Measurements from ENCODE around the gene MRPL28.

Gene MRPL28

DNA sequence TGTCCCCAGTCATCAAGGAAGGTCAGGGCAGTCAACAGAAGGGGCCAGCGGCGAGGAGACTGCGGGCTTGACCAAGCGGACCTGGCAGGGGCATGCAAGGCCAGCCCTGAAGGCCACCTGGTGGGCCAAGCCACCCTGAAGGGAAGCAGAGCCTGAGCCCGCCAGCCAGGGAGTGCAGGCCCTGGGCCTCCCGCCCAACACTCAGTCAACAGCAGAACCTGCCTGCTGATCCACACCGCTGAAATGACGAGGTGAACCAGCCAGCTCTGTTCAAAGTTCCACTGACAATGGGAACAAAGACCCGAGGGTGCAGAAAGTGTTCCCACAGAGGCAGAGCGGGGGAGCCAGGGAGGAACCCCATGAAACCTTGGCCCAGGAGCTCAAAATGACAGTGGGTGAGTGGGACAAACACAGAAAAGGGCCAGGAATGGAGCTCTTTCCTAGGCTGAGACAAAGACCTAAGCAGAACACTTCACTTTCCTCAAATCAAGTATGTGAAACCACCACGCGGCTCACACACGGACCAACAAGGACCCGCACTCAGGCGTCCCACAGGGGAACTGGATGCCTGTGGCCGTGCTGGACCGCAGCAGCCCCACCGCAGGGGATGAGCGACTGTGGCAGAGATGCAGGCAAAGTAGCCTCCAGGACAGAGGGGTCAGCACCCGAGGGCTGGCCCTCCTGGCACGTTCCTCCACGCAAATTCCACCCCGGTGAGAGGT lies 29.8 kb downstream of the MRPL28 start:
- WGBS, 2 donors (ENCODE audit: extremely low coverage in 2 of 2, insufficient read length in 2 of 2, insufficient replicate concordance in 1 of 2), result no CpG with 5 or more reads among the region's 23 CpGs
- H3K9me3 ChIP-seq (replicated peaks in 1 of 2; ENCODE audit: control insufficient read depth in 2 of 2, insufficient read depth in 1 of 2, low read depth in 1 of 2, low read length in 2 of 2), result peaks cover 5 to 21% of the 10 kb centered on the region in 2 donors
- peak overlapping the region; percentile 53 for H2BK5ac ChIP-seq (ENCODE audit: low read length)
- DNase-seq (ENCODE audit: low spot score), result no peak
- no peak overlapping the region for H2BK120ac ChIP-seq (ENCODE audit: low read depth, low read length)
- no peak overlapping the region for H3K9ac ChIP-seq (ENCODE audit: low read depth, low read length, poor library complexity)
- H3K36me3 ChIP-seq (replicated peaks in 1 of 2; ENCODE audit: control insufficient read depth in 2 of 2, insufficient read depth in 2 of 2, low read length in 2 of 2), result peaks cover 11 to 35% of the 10 kb centered on the region in 2 donors
- no peak overlapping the region for H2BK12ac ChIP-seq (ENCODE audit: low read length)
- no peaks in the 10 kb centered on the region for H3K4me1 ChIP-seq (ENCODE audit: control insufficient read depth in 2 of 2, insufficient read depth in 1 of 2, low read depth in 1 of 2, low read length in 2 of 2)
- H3K4me2 ChIP-seq (ENCODE audit: insufficient read depth, low read length, poor library complexity, severe bottlenecking), result no peak overlapping the region
- H3K14ac ChIP-seq (ENCODE audit: low read length), result peak overlapping the region; percentile 56
- H3K4me3 ChIP-seq (ENCODE audit: low read length in 2 of 2), result no peak overlapping the region
- H3K4ac ChIP-seq (ENCODE audit: low read length), result no peak overlapping the region
- H4K8ac ChIP-seq (ENCODE audit: low read depth, low read length), result no peak overlapping the region
- H2AK5ac ChIP-seq (ENCODE audit: low read depth, low read length), result peak overlapping the region; percentile 10
- H3K18ac ChIP-seq (ENCODE audit: low read length), result no peak overlapping the region
- H3K27ac ChIP-seq (replicated peaks; ENCODE audit: low read length), result no peak overlapping the region
- H4K91ac ChIP-seq (ENCODE audit: low read depth, low read length, poor library complexity), result no peak overlapping the region
- H3K27me3 ChIP-seq (ENCODE audit: control insufficient read depth in 3 of 3, insufficient read depth in 3 of 3, low read depth in 1 of 3, low read length in 3 of 3), result no peaks in the 10 kb centered on the region
- peak overlapping the region; percentile 65 for H3K23ac ChIP-seq (ENCODE audit: low read depth, low read length, poor library complexity)
- peaks cover 18% of the 10 kb centered on the region for H3K79me1 ChIP-seq (ENCODE audit: low read depth, low read length)
- H2BK15ac ChIP-seq (ENCODE audit: low read length), result no peak overlapping the region
- no peak overlapping the region for H2AFZ ChIP-seq (ENCODE audit: low read length)

DNA sequence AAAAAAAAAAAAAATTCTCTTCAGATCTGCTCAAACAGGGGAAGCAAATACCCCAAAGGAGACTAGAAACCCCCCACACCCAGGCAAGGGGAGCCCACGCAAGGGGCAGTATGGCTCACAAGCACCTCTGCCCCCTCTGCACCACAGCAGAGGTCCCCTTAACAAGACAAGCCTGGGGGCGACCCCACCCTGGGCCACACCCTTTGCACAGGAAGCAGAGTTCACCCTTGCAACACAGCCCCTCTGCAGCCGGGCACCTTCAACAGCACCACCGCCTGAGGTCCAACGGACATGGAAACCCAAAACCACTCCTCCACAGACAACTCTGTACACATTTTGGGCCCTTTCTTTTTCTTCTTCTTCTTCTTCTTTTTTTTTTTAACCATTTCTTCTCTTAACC lies 30.7 kb downstream of the MRPL28 start:
- Histone ChIP-seq H3K9me3 (replicated peaks in 1 of 2; ENCODE audit: control insufficient read depth in 2 of 2, insufficient read depth in 1 of 2, low read depth in 1 of 2, low read length in 2 of 2) (peaks cover 3 to 17% of the 10 kb centered on the region in 2 donors), H4K91ac (ENCODE audit: low read depth, low read length, poor library complexity) (no peak overlapping the region), H3K18ac (ENCODE audit: low read length) (no peak overlapping the region), H3K27me3 (ENCODE audit: control insufficient read depth in 3 of 3, insufficient read depth in 3 of 3, low read depth in 1 of 3, low read length in 3 of 3) (no peaks in the 10 kb centered on the region), H4K8ac (ENCODE audit: low read depth, low read length) (no peak overlapping the region), H2BK120ac (ENCODE audit: low read depth, low read length) (no peak overlapping the region), H2AFZ (ENCODE audit: low read length) (no peak overlapping the region), H2BK12ac (ENCODE audit: low read length) (no peak overlapping the region), H3K79me1 (ENCODE audit: low read depth, low read length) (peaks cover 22% of the 10 kb centered on the region), H3K4me1 (ENCODE audit: control insufficient read depth in 2 of 2, insufficient read depth in 1 of 2, low read depth in 1 of 2, low read length in 2 of 2) (peaks cover 0 to 3% of the 10 kb centered on the region in 2 donors), H3K36me3 (replicated peaks in 1 of 2; ENCODE audit: control insufficient read depth in 2 of 2, insufficient read depth in 2 of 2, low read length in 2 of 2) (peaks cover 9 to 27% of the 10 kb centered on the region in 2 donors), H3K4me2 (ENCODE audit: insufficient read depth, low read length, poor library complexity, severe bottlenecking) (no peak overlapping the region), H3K4ac (ENCODE audit: low read length) (no peak overlapping the region), H3K4me3 (ENCODE audit: low read length in 2 of 2) (no peak overlapping the region), H2AK5ac (ENCODE audit: low read depth, low read length) (no peak overlapping the region), H3K14ac (ENCODE audit: low read length) (no peak overlapping the region), H2BK5ac (ENCODE audit: low read length) (peak overlapping the region; percentile 53), H3K9ac (ENCODE audit: low read depth, low read length, poor library complexity) (no peak overlapping the region), H2BK15ac (ENCODE audit: low read length) (no peak overlapping the region), H3K23ac (ENCODE audit: low read depth, low read length, poor library complexity) (no peak overlapping the region), H3K27ac (replicated peaks; ENCODE audit: low read length) (no peak overlapping the region)
- WGBS, 2 donors (ENCODE audit: extremely low coverage in 2 of 2, insufficient read length in 2 of 2, insufficient replicate concordance in 1 of 2), result no CpG with 5 or more reads among the region's 5 CpGs
- no peak for DNase-seq (ENCODE audit: low spot score)

DNA sequence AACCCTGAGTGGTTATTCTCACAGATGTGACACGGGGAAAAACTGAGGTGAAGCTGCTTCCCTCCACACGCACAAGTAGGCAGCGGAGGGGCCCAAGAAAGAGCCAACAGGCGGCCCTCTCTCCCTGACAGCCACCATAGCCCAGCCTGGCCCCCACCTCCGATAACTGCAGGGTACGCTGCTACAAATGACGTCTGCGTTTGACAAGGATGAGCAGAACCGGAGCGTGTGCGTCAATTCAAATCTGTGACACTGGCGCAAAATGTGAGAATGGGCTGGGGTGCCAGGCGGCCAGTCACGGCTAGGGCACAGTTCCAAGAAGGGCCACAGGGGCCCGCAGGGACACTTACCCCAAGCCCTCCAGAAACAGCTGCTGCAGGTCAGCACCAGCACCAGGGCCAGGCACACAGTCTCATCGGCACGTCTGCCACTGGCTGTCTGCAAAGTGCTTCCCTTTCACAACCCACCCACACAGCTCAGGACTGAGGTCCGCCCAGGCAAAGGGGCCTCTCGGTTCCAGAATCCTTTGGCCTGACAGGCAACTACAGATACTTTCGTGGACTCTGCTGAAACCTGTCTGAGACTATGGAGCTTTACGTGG lies 32.3 kb downstream of the MRPL28 start:
- Histone ChIP-seq H3K23ac (ENCODE audit: low read depth, low read length, poor library complexity) (no peak overlapping the region), H3K27me3 (ENCODE audit: control insufficient read depth in 3 of 3, insufficient read depth in 3 of 3, low read depth in 1 of 3, low read length in 3 of 3) (no peaks in the 10 kb centered on the region), H3K14ac (ENCODE audit: low read length) (no peak overlapping the region), H4K91ac (ENCODE audit: low read depth, low read length, poor library complexity) (no peak overlapping the region), H2BK15ac (ENCODE audit: low read length) (no peak overlapping the region), H3K4me3 (ENCODE audit: low read length in 2 of 2) (no peak overlapping the region), H3K4me1 (ENCODE audit: control insufficient read depth in 2 of 2, insufficient read depth in 1 of 2, low read depth in 1 of 2, low read length in 2 of 2) (peaks cover 0 to 4% of the 10 kb centered on the region in 2 donors), H2AK5ac (ENCODE audit: low read depth, low read length) (no peak overlapping the region), H3K9ac (ENCODE audit: low read depth, low read length, poor library complexity) (no peak overlapping the region), H2BK12ac (ENCODE audit: low read length) (no peak overlapping the region), H3K36me3 (replicated peaks in 1 of 2; ENCODE audit: control insufficient read depth in 2 of 2, insufficient read depth in 2 of 2, low read length in 2 of 2) (peaks cover 10 to 16% of the 10 kb centered on the region in 2 donors), H3K9me3 (replicated peaks in 1 of 2; ENCODE audit: control insufficient read depth in 2 of 2, insufficient read depth in 1 of 2, low read depth in 1 of 2, low read length in 2 of 2) (peaks cover 7 to 17% of the 10 kb centered on the region in 2 donors), H3K4ac (ENCODE audit: low read length) (no peak overlapping the region), H3K27ac (replicated peaks; ENCODE audit: low read length) (no peak overlapping the region), H3K18ac (ENCODE audit: low read length) (no peak overlapping the region), H3K4me2 (ENCODE audit: insufficient read depth, low read length, poor library complexity, severe bottlenecking) (no peak overlapping the region), H4K8ac (ENCODE audit: low read depth, low read length) (no peak overlapping the region), H2BK5ac (ENCODE audit: low read length) (no peak overlapping the region), H3K79me1 (ENCODE audit: low read depth, low read length) (peaks cover 25% of the 10 kb centered on the region), H2BK120ac (ENCODE audit: low read depth, low read length) (no peak overlapping the region), H2AFZ (ENCODE audit: low read length) (no peak overlapping the region)
- no CpG with 5 or more reads among the region's 21 CpGs for WGBS, 2 donors (ENCODE audit: extremely low coverage in 2 of 2, insufficient read length in 2 of 2, insufficient replicate concordance in 1 of 2)
- DNase-seq (ENCODE audit: low spot score), result no peak

DNA sequence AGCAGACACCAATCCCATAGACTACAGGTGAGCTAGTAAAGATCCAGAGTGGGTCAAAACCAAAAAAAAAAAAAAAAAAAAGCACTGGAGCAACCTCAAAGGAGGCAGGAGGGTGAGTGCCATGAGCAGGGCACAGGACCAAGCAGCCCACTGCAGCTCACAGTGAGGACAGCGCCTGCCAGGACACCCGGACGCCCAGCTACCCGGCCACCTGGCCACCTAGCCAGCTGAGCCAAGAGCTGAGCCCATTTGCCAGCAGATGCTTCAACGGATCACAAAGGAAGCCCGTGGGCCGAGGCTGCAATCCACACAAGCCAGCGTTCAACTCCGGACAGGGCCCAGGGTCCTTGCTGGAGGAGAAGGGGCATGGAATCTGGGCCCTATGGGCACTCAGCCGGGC lies 32.9 kb downstream of the MRPL28 start:
- H3K4me2 ChIP-seq (ENCODE audit: insufficient read depth, low read length, poor library complexity, severe bottlenecking), result no peak overlapping the region
- H4K91ac ChIP-seq (ENCODE audit: low read depth, low read length, poor library complexity), result no peak overlapping the region
- H3K27ac ChIP-seq (replicated peaks; ENCODE audit: low read length), result no peak overlapping the region
- no peaks in the 10 kb centered on the region for H3K27me3 ChIP-seq (ENCODE audit: control insufficient read depth in 3 of 3, insufficient read depth in 3 of 3, low read depth in 1 of 3, low read length in 3 of 3)
- H3K36me3 ChIP-seq (replicated peaks in 1 of 2; ENCODE audit: control insufficient read depth in 2 of 2, insufficient read depth in 2 of 2, low read length in 2 of 2), result peaks cover 7 to 9% of the 10 kb centered on the region in 2 donors
- H2BK12ac ChIP-seq (ENCODE audit: low read length), result no peak overlapping the region
- no peak overlapping the region for H3K4ac ChIP-seq (ENCODE audit: low read length)
- H2BK5ac ChIP-seq (ENCODE audit: low read length), result no peak overlapping the region
- H2BK15ac ChIP-seq (ENCODE audit: low read length), result no peak overlapping the region
- H3K18ac ChIP-seq (ENCODE audit: low read length), result no peak overlapping the region
- H3K4me3 ChIP-seq (ENCODE audit: low read length in 2 of 2), result no peak overlapping the region
- no peak overlapping the region for H3K9ac ChIP-seq (ENCODE audit: low read depth, low read length, poor library complexity)
- no peak overlapping the region for H2AK5ac ChIP-seq (ENCODE audit: low read depth, low read length)
- no peak overlapping the region for H2BK120ac ChIP-seq (ENCODE audit: low read depth, low read length)
- no peak overlapping the region for H3K14ac ChIP-seq (ENCODE audit: low read length)
- no peak overlapping the region for H3K23ac ChIP-seq (ENCODE audit: low read depth, low read length, poor library complexity)
- DNase-seq (ENCODE audit: low spot score), result no peak
- H3K79me1 ChIP-seq (ENCODE audit: low read depth, low read length), result peaks cover 20% of the 10 kb centered on the region
- no peak overlapping the region for H4K8ac ChIP-seq (ENCODE audit: low read depth, low read length)
- no peak overlapping the region for H2AFZ ChIP-seq (ENCODE audit: low read length)
- peaks cover 7 to 17% of the 10 kb centered on the region in 2 donors for H3K9me3 ChIP-seq (replicated peaks in 1 of 2; ENCODE audit: control insufficient read depth in 2 of 2, insufficient read depth in 1 of 2, low read depth in 1 of 2, low read length in 2 of 2)
- peaks cover 0 to 4% of the 10 kb centered on the region in 2 donors for H3K4me1 ChIP-seq (ENCODE audit: control insufficient read depth in 2 of 2, insufficient read depth in 1 of 2, low read depth in 1 of 2, low read length in 2 of 2)
- no CpG with 5 or more reads among the region's 10 CpGs for WGBS, 2 donors (ENCODE audit: extremely low coverage in 2 of 2, insufficient read length in 2 of 2, insufficient replicate concordance in 1 of 2)

All from neuronal stem cell (in vitro differentiated cells).